SK-N-SH (cell line): Measurements from ENCODE around the gene LPP. TPM values are rescaled to one million over a fixed set of nuclear protein-coding genes. Genes with fewer than 3 reads are reported as not detected.

Experiments
- CTCF ChIA-PET: fragments of 300-600, 350-600 bp; formaldehyde crosslinking; extraction: SDS; loops from one replicate; lab custom pipeline; 2021; lab: Yijun Ruan, JAX
- POLR2A ChIA-PET: fragments of 350-600 bp; sonication (Branson Sonifier 250); formaldehyde crosslinking; extraction: SDS; loops from one replicate; lab custom pipeline; 2020; ENCODE audit warnings: antibody characterized with exemption, inconsistent platforms; lab: Yijun Ruan, JAX
- DNase-seq: peaks from one replicate; pipeline ENCODE4 v3.0.0; 2012
- H2AFZ ChIP-seq: fragments of 200-600 bp; sonication (generic); 2 replicates; pipeline ENCODE4 v1.8.1; 2016; ENCODE audit warnings: antibody characterized with exemption, mild to moderate bottlenecking, low read depth
- H3F3A ChIP-seq: fragments of 200-600 bp; sonication (generic); replicated peaks from 2 replicates; pipeline ENCODE3; 2016; ENCODE audit warnings: antibody characterized with exemption, mild to moderate bottlenecking; ENCODE audit not compliant: insufficient read depth
- H3K27ac ChIP-seq, 2 experiments: fragments of 200-500 bp in 1 of 2; fragments of 200-600 bp in 1 of 2; sonication (Bioruptor generic) in 1 of 2; sonication (generic), shearing (Covaris generic) in 1 of 2; 2 replicates each; pipeline versions ENCODE4 v1.5.1 to v1.6.1; 2014 to 2016; ENCODE audit warnings: low read depth in 2 of 2, inconsistent platforms in 1 of 2, low read length in 1 of 2, mild to moderate bottlenecking in 1 of 2, mixed read lengths in 1 of 2
- H3K27me3 ChIP-seq: fragments of 200-600 bp; sonication (generic), shearing (Covaris generic); 2 replicates; pipeline ENCODE4 v1.6.1; 2016; ENCODE audit warnings: mixed run types; ENCODE audit not compliant: insufficient read depth
- H3K36me3 ChIP-seq, 2 experiments: fragments of 200-500 bp in 1 of 2; fragments of 200-600 bp in 1 of 2; sonication (Bioruptor generic) in 1 of 2; sonication (generic) in 1 of 2; replicated peaks in 1 of 2; 2 replicates each; pipeline versions ENCODE3 to v1.5.1; 2014 to 2016; ENCODE audit warnings: low read length in 1 of 2, mild to moderate bottlenecking in 1 of 2; ENCODE audit not compliant: insufficient read depth in 2 of 2, control insufficient read depth in 1 of 2
- H3K4me1 ChIP-seq, 2 experiments: fragments of 200-500 bp in 1 of 2; fragments of 200-600 bp in 1 of 2; sonication (Bioruptor generic) in 1 of 2; sonication (generic), shearing (Covaris generic) in 1 of 2; 2 replicates each; pipeline versions ENCODE4 v1.5.1 to v1.6.1; 2014 to 2016; ENCODE audit warnings: low read depth in 1 of 2, low read length in 1 of 2, mixed run types in 1 of 2; ENCODE audit not compliant: insufficient read depth in 2 of 2, control insufficient read depth in 1 of 2
- H3K4me2 ChIP-seq: fragments of 200-600 bp; sonication (generic), shearing (Covaris generic); 2 replicates; pipeline ENCODE4 v1.6.1; 2017; ENCODE audit warnings: mixed run types
- H3K4me3 ChIP-seq, 2 experiments: fragments of 200-500 bp in 1 of 2; fragments of 200-600 bp in 1 of 2; sonication (Bioruptor generic) in 1 of 2; sonication (generic), shearing (Covaris generic) in 1 of 2; 2 replicates each; pipeline versions ENCODE4 v1.5.1 to v1.8.1; 2014 to 2016; ENCODE audit warnings: low read depth in 2 of 2, inconsistent platforms in 1 of 2, low read length in 1 of 2, mild to moderate bottlenecking in 1 of 2, mixed read lengths in 1 of 2, moderate library complexity in 1 of 2
- H3K79me2 ChIP-seq: fragments of 200-600 bp; sonication (generic); 2 replicates; pipeline ENCODE4 v1.8.1; 2017; ENCODE audit warnings: mild to moderate bottlenecking; ENCODE audit not compliant: insufficient read depth
- H3K9ac ChIP-seq: fragments of 200-600 bp; sonication (generic); 2 replicates; pipeline ENCODE4 v1.6.1; 2017; ENCODE audit warnings: mixed run types
- H3K9me2 ChIP-seq: fragments of 200-600 bp; sonication (generic); 2 replicates; pipeline ENCODE4 v1.6.1; 2017; ENCODE audit warnings: mixed run types
- H3K9me3 ChIP-seq: fragments of 200-600 bp; sonication (generic); 2 replicates; pipeline ENCODE4 v1.6.1; 2017; ENCODE audit warnings: mixed run types, mild to moderate bottlenecking, moderate library complexity
- H4K20me1 ChIP-seq: fragments of 200-600 bp; sonication (generic); 2 replicates; pipeline ENCODE4 v1.6.1; 2017; ENCODE audit warnings: mild to moderate bottlenecking, mixed run types; ENCODE audit not compliant: insufficient read depth
- EP300 ChIP-seq, 2 experiments: IDR thresholded peaks; 2 replicates each; pipeline versions ENCODE4 v1.4.0 to v1.6.1; 2012; ENCODE audit warnings: borderline replicate concordance in 1 of 2, low read depth in 1 of 2, low read length in 1 of 2
- FOXJ3 ChIP-seq: sonication (generic); formaldehyde crosslinking; IDR thresholded peaks from 2 replicates; pipeline ENCODE4 v1.5.1; 2020; ENCODE audit warnings: mild to moderate bottlenecking, missing genetic modification reagents
- GABPA ChIP-seq: IDR thresholded peaks from 2 replicates; pipeline ENCODE4 v1.4.0; 2012; ENCODE audit warnings: low read depth, mild to moderate bottlenecking
- IRF3 ChIP-seq: fragments of 150-350 bp; IDR thresholded peaks from 2 replicates; pipeline ENCODE4 v1.6.1; 2016; ENCODE audit warnings: mild to moderate bottlenecking, low read depth, low read length
- MXI1 ChIP-seq: IDR thresholded peaks from 2 replicates; pipeline ENCODE4 v1.6.1; 2012; ENCODE audit warnings: mild to moderate bottlenecking, low read depth, low read length, improper control_type of control experiment
- PBX3 ChIP-seq: IDR thresholded peaks from 2 replicates; pipeline ENCODE4; 2012
- RAD21 ChIP-seq: IDR thresholded peaks from 2 replicates; pipeline ENCODE4 v1.6.1; 2012; ENCODE audit warnings: mild to moderate bottlenecking, low read length
- REST ChIP-seq: IDR thresholded peaks from 2 replicates; pipeline ENCODE4 v1.6.1; 2012; ENCODE audit warnings: mild to moderate bottlenecking, low read depth, low read length, moderate library complexity
- RFX5 ChIP-seq: IDR thresholded peaks from 2 replicates; pipeline ENCODE4 v1.6.1; 2012; ENCODE audit warnings: mild to moderate bottlenecking, improper control_type of control experiment, low read length
- RXRA ChIP-seq: IDR thresholded peaks from 2 replicates; pipeline ENCODE4 v1.4.0; 2012; ENCODE audit warnings: low read depth, mild to moderate bottlenecking, borderline replicate concordance
- USF1 ChIP-seq: IDR thresholded peaks from 2 replicates; pipeline ENCODE4 v1.4.0; 2012; ENCODE audit warnings: low read depth, borderline replicate concordance
- USF2 ChIP-seq: fragments of 150-350 bp; IDR thresholded peaks from 2 replicates; pipeline ENCODE4 v1.6.1; 2017; ENCODE audit warnings: antibody characterized with exemption, low read length, low read depth, borderline replicate concordance
- YY1 ChIP-seq: IDR thresholded peaks from 2 replicates; pipeline ENCODE4 v1.4.0; 2012; ENCODE audit warnings: low read depth, mild to moderate bottlenecking
- ZBTB33 ChIP-seq: IDR thresholded peaks from 2 replicates; pipeline ENCODE4 v1.4.0; 2012; ENCODE audit warnings: low read depth, borderline replicate concordance
- WGBS: methylation state at CpG from one replicate; pipeline ENCODE4 v1.1.6; 2017; ENCODE audit warnings: low lambda C conversion rate; 5-methylcytosine and 5-hydroxymethylcytosine counted together
- polyA plus RNA-seq, 3 experiments: library from polyadenylated mRNA; depleted of rRNA; stranded (reverse); fragments of >200 nt; gene quantifications; 2 replicates each; pipeline ENCODE4 v1.2.3, GENCODE V29; 2012

LPP gene
- polyA plus RNA-seq, 1 of the 3 experiments (the other 2 are of a cell fraction), result 6.6 TPM

GRCh38 chr3:188516515-188516914 is 362.6 kb downstream of the LPP start:
- no peak overlapping the region for H3K4me3 ChIP-seq
- no peak for TF ChIP-seq RAD21
- TF ChIP-seq RFX5, result no peak
- TF ChIP-seq GABPA, result no peak
- no peak for TF ChIP-seq MXI1
- TF ChIP-seq PBX3, result no peak
- no peak for TF ChIP-seq USF1
- no peak for TF ChIP-seq ZBTB33
- TF ChIP-seq FOXJ3 (CRISPR knock-in tag), result no peak
- TF ChIP-seq YY1, result no peak
- TF ChIP-seq REST, result no peak
- TF ChIP-seq IRF3, result no peak
- no peak for TF ChIP-seq USF2
- TF ChIP-seq RXRA, result no peak
- no peak for TF ChIP-seq EP300 (IDR thresholded peaks at IDR 0.05; ENCODE audit: borderline replicate concordance in 1 of 2, low read depth in 1 of 2, low read length in 1 of 2)
- TF ChIP-seq, all 33 proteins: peak for 0
- no peak for DNase-seq
- ChIA-PET POLR2A (no interaction called here), CTCF (no interaction called here)
- no peak overlapping the region for H3K4me2 ChIP-seq
- peaks cover 0 to 19% of the 10 kb centered on the region in 2 experiments; a peak in 1 of 4 replicates for H3K4me1 ChIP-seq
- no peaks in the 10 kb centered on the region for H3K27me3 ChIP-seq
- H3K36me3 ChIP-seq, result no peaks in the 10 kb centered on the region
- peaks cover 8% of the 10 kb centered on the region for H3F3A ChIP-seq
- no peaks in the 10 kb centered on the region for H4K20me1 ChIP-seq
- WGBS, result 82% methylated on average over 2 of the region's 2 CpGs
- H3K79me2 ChIP-seq, result peaks cover 42% of the 10 kb centered on the region
- H2AFZ ChIP-seq, result no peak overlapping the region
- H3K9ac ChIP-seq, result no peak overlapping the region
- H3K9me2 ChIP-seq, result no peaks in the 10 kb centered on the region
- H3K9me3 ChIP-seq, result no peaks in the 10 kb centered on the region
- no peak overlapping the region for H3K27ac ChIP-seq
